ELF-1 (cell line): ENCODE data around the gene MED25.
A peak's percentile ranks its signal among the peaks of the same experiment; 100 is the strongest.

ENCODE experiments used
- DNase-seq: peaks from one replicate; pipeline ENCODE4 v3.0.0-alpha.2; 2016; ENCODE audit warnings: low read depth, low spot score

Gene MED25

GRCh38 chr19:49799271-49799797 lies 18.8 kb upstream of the MED25 start:
- no peak for DNase-seq

- DNase-seq, result peak; percentile 58
Measured at GRCh38 chr19:49799798-49800376, 18.2 kb upstream of the MED25 start.

- no peak for DNase-seq
Measured at GRCh38 chr19:49800771-49801170, 17.3 kb upstream of the MED25 start.

GRCh38 chr19:49801401-49801888 lies 16.6 kb upstream of the MED25 start:
- DNase-seq, result no peak

- peak; percentile 83 for DNase-seq
Measured at GRCh38 chr19:49801966-49802661, 16.0 kb upstream of the MED25 start.

GRCh38 chr19:49802836-49803528 lies 15.1 kb upstream of the MED25 start:
- DNase-seq, result no peak

GRCh38 chr19:49803529-49803856 lies 14.6 kb upstream of the MED25 start:
- no peak for DNase-seq

GRCh38 chr19:49805822-49806619 lies 12.1 kb upstream of the MED25 start:
- DNase-seq, result no peak

GRCh38 chr19:49806620-49806959 lies 11.5 kb upstream of the MED25 start:
- no peak for DNase-seq

- no peak for DNase-seq
Measured at GRCh38 chr19:49807058-49807903, 10.8 kb upstream of the MED25 start.

GRCh38 chr19:49807904-49808675 lies 10.0 kb upstream of the MED25 start:
- DNase-seq, result no peak

GRCh38 chr19:49808711-49809159 lies 9.4 kb upstream of the MED25 start:
- DNase-seq, result peak; percentile 95

- DNase-seq, result peak; percentile 70
Measured at GRCh38 chr19:49809160-49809940, 8.7 kb upstream of the MED25 start.

GRCh38 chr19:49809941-49810389 lies 8.1 kb upstream of the MED25 start:
- no peak for DNase-seq

- no peak for DNase-seq
Measured at GRCh38 chr19:49811328-49811727, 6.8 kb upstream of the MED25 start.

- DNase-seq, result no peak
Measured at GRCh38 chr19:49812452-49812996, 5.6 kb upstream of the MED25 start.

GRCh38 chr19:49812997-49813861 lies 4.9 kb upstream of the MED25 start, which contains the start of gene FUZ:
Gene FUZ (minus strand): TSS chr19:49813292. CDS start chr19:49813106, 186 bp downstream.
- peak; percentile 99 for DNase-seq

- no peak for DNase-seq
Measured at GRCh38 chr19:49814010-49814409, 4.1 kb upstream of the MED25 start.
